Right ventricle myocardium superior (tissue), 1 donor: ENCODE data around the gene SLC28A2. TPM values are rescaled to one million over a fixed set of nuclear protein-coding genes. Genes with fewer than 3 reads are reported as not detected.
"Not testable (repeated sequence)": the region's sequence is repeated elsewhere in the genome, so short reads cannot be mapped to it uniquely, and the experiment has no call there.

Experiments used
- ATAC-seq: fragments of 200-7000 bp; cut with Tn5 transposase; one replicate; pipeline ENCODE4 v1.9.1; 2020; ENCODE audit warnings: mild to moderate bottlenecking; ENCODE audit not compliant: poor library complexity
- DNase-seq: peaks from one replicate; pipeline ENCODE4 v3.0.0-alpha.2; 2020
- intact Hi-C: fragments of 100-400 bp; cut with DNase I; formaldehyde crosslinking; loops from one replicate; pipeline ENCODE4 v1.11.2; 2022
- total RNA-seq: library from RNA; stranded (reverse); fragmentation: NEBNext Ultra II Directional; extraction: Animal tissue kit (Norgen Biotek cat#: 25700); gene quantifications from one replicate; pipeline ENCODE4 v1.2.1, GENCODE V29; 2021
- donor health status: DM: no; HTN: yes; CAD: no; lungs with severe emphysema.

SLC28A2 gene
- total RNA-seq, 1 donor from 2014 or later, result not detected

DNA sequence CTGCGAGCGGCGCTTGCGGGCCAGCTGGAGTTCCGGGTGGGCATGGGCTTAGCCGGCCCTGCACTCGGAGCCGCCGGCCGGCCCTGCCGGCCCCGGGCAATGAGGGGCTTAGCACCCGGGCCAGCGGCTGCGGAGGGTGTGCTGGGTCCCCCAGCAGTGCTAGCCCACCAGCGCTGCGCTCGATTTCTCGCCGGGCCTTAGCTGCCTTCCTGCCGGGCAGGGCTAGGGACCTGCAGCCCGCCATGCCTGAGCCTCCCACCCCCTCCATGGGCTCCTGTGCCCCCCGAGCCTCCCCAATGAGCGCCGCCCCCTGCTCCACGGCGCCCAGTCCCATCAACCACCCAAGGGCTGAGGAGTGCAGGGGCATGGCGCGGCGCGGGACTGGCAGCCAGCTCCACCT is 62.1 kb downstream of the SLC28A2 start:
- ATAC-seq, result not testable (repeated sequence)

DNA sequence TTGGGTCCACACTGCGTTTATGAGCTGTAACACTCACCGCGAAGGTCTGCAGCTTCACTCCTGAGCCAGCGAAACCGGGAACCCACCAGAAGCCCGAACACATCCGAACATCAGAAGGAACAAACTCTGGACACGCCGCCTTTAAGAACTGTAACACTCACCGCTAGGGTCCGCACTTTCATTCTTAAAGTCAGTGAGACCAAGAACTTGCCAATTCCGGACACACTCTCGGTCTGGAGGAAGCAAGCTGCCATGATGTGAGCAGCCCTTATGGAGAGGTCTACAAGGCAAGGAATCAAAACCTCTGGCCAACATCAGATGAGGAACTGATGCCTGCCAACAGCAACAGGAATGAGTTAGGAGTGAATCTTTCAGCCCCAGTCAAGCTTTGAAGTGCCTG is 62.9 kb downstream of the SLC28A2 start:
- intact Hi-C loops, result no loop called here

More for the DNA sequence above, 62.1 kb downstream of the SLC28A2 start:
- intact Hi-C loops, DNase-seq: not testable (repeated sequence)

DNA sequence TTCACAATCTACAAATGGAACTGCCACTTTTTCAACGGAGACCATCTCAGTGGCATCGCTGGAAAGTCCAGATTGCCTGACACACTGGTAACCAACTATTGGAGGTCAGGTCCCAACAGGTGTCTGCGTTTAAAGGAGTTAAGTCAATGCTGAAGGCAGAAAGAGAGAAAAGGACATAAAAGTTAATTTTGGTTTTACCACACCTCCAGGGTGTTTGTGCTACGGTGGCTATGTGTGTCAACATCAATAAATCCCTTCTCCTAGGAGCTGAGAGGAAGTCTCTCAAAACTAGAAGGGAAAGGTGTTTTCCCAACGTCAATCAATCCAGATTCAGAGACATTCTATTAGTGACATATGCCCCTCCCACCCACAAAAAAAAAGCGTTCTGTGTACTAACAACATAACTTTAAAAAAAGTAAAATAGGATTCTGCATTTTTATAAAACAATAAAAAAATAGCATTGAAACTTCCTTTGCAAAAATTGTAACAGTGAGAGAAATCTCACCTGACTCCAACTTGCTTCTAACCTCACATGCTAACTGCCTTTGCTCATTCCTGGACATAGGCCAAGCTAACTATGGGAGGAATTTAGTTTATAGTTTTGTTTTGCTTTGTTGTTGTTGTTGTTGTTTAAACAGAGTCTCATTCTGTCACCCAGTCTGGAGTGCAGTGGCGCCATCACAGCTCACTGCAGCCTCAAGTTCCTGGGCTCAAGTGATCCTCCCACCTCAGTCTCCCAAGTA is 67.6 kb downstream of the SLC28A2 start:
- intact Hi-C loops, result no loop called here
- no peak for DNase-seq
- no peak for ATAC-seq

More for the DNA sequence above, 62.9 kb downstream of the SLC28A2 start:
- ATAC-seq (no peak), DNase-seq (no peak)

DNA sequence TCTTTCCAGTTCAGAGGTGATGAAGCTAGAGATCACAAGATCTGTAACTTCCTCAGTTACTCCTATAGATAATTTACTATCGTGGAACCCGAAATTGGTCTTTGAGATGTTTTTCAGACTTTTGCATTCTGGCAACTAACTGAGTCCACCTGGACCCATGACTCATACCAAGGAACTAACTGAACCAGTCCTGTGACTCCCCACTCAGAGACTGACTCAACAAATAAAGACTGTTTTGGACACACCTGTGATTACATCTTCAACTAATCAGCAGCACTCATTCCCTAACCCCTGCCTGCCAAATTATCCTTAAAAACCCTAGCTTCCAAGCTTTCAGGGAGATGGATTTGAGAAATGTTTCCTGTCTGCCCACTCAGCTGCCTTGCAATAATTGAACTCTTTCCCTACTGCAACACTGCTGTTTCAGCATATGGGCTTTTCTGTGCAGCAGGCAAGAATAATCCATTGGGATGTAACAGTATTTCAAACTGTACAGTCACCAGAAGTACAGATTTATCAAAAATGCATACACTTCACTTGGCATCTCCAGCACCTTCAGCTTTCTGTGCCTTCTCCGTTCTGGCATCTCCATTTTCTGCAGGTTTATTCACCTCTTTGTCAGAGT is 68.7 kb downstream of the SLC28A2 start:
- ATAC-seq (no peak), DNase-seq (no peak)
- intact Hi-C loops, result no loop called here

DNA sequence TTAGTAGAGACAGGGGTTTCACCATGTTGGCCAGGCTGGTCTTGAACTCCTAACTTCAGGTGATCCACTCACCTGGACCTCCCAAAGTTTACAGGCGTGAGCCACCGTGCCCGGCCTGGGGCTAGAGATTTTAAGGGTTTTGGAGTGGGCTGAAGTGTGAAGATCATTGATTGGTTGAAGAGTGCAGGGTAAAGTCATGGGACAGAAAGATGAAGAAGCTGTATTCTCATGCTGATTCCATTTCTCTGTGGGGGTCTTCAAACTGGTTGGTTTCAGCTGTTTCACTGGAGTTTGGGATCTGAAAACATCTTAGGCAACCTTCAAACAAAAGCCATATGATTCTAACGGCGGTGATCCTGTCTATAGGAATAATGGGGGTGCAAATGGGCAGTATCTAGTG is 74.2 kb downstream of the SLC28A2 start:
- DNase-seq (no peak), ATAC-seq (no peak)
- intact Hi-C loops, result no loop called here

DNA sequence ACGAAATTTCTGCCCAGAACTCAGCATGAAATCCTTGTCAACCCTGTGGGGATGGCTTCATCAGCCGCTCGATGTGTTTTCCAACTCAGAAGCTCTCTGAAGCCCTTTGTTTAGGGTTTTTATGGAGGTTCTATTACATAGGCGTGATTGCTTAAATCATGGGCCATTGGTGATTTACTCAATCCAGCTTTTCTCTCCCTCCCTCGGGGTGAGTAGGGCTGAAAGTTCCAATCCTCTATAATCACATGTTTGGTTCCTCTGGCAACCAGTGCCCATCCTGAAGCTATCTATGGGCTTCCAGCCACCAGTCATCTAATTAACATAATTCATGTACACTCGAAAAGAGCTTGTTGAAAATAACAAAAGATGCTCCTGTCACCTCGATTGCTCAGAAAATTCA is 74.7 kb downstream of the SLC28A2 start:
- DNase-seq (no peak), ATAC-seq (no peak)
- intact Hi-C loops, result no loop called here

Other genes starting within 250 kb of the SLC28A2 start
- 12.1 TPM for gene SORD, start 229.0 kb upstream of the SLC28A2 start, total RNA-seq
- 0.08 TPM for gene DUOX2, start 138.1 kb upstream of the SLC28A2 start, total RNA-seq
- gene DUOXA2, start 137.9 kb upstream of the SLC28A2 start, total RNA-seq, result not detected
- 0.56 TPM for gene DUOXA1, start 122.4 kb upstream of the SLC28A2 start, total RNA-seq
- gene DUOX1, start 122.2 kb upstream of the SLC28A2 start, total RNA-seq, result 1.2 TPM
- 3.3 TPM for gene SHF, start 64.3 kb upstream of the SLC28A2 start, total RNA-seq
- gene GATM, start 126.3 kb downstream of the SLC28A2 start, total RNA-seq, result 35.6 TPM